Heart right ventricle (tissue), 16 donors: ENCODE measurements around the gene ASB12. TPM values are rescaled to one million over a fixed set of nuclear protein-coding genes. Genes with fewer than 3 reads are reported as not detected.

Experiments used
- ATAC-seq, 8 donors: fragments of 200-7000 bp; cut with Tn5 transposase; one replicate each; pipeline ENCODE4 v1.9.1; 2020; ENCODE audit warnings: mild to moderate bottlenecking in 8 of 8, moderate library complexity in 8 of 8, moderate number of reproducible peaks in 1 of 8
- DNase-seq, 2 donors: peaks; one replicate each; pipeline ENCODE4 v3.0.0-alpha.2; 2020
- H3K27ac ChIP-seq, 10 donors: fragments of 200-600 bp; sonication (generic) in 2 of 10; one replicate each; pipeline versions ENCODE4 v1.5.0 to v1.8.0; 2020 to 2022; ENCODE audit warnings: mild to moderate bottlenecking in 3 of 10
- H3K27me3 ChIP-seq, 7 donors: fragments of 200-600 bp; one replicate each; pipeline ENCODE4 v1.8.0; 2021 to 2022; ENCODE audit warnings: mild to moderate bottlenecking in 2 of 7
- H3K36me3 ChIP-seq, 9 donors: fragments of 200-600 bp; sonication (generic) in 1 of 9; one replicate each; pipeline versions ENCODE4 v1.5.0 to v1.8.0; 2020 to 2022; ENCODE audit warnings: mild to moderate bottlenecking in 2 of 9
- H3K4me1 ChIP-seq, 9 donors: fragments of 200-600 bp; sonication (generic) in 1 of 9; one replicate each; pipeline versions ENCODE4 v1.5.0 to v1.8.0; 2020 to 2022; ENCODE audit warnings: mild to moderate bottlenecking in 4 of 9
- H3K4me3 ChIP-seq, 10 donors: fragments of 200-600 bp; sonication (generic) in 2 of 10; one replicate each; pipeline versions ENCODE4 v1.5.0 to v1.8.0; 2020 to 2022; ENCODE audit warnings: mild to moderate bottlenecking in 7 of 10, moderate library complexity in 2 of 10
- H3K9me3 ChIP-seq, 11 donors: fragments of 200-600 bp in 10 of 11; sonication (generic) in 2 of 11; one replicate each; pipeline versions ENCODE4 v1.5.0 to v1.8.0; 2013 to 2022; ENCODE audit warnings: mild to moderate bottlenecking in 2 of 11, control low read depth in 1 of 11, moderate library complexity in 1 of 11
- CTCF ChIP-seq, 9 donors: fragments of 200-600 bp; sonication (generic) in 2 of 9; IDR thresholded peaks; one replicate each; pipeline versions ENCODE4 v1.5.0 to v1.8.0; 2021 to 2022; ENCODE audit warnings: antibody characterized with exemption in 9 of 9, mild to moderate bottlenecking in 5 of 9, moderate library complexity in 1 of 9
- WGBS, 2 donors: extraction: QIAGEN DNeasy Blood & Tissue Kit; methylation state at CpG; one replicate each; pipeline ENCODE4 v1.1.7; 2013; ENCODE audit warnings: inconsistent platforms in 1 of 2; 5-methylcytosine and 5-hydroxymethylcytosine counted together
- intact Hi-C, 10 donors: fragments of 100-400 bp; cut with DNase I; formaldehyde crosslinking; loops; one replicate each; pipeline versions ENCODE4 v1.11.1 to v1.14.2; 2022
- polyA plus RNA-seq, 2 donors: library from polyadenylated mRNA; stranded (reverse); fragments of 200-250 nt; gene quantifications; one replicate each; pipeline ENCODE4 v1.2.3, GENCODE V29; 2013
- total RNA-seq, 10 donors: library from RNA; stranded (reverse); fragmentation: NEBNext Ultra II Directional in 3 of 10; extraction: Animal tissue kit (Norgen Biotek cat#: 25700) in 3 of 10; gene quantifications; one replicate each; pipeline versions ENCODE4 v1.2.1 to v1.2.4, GENCODE V29; 2021 to 2023
- donor health status: Arrhythmogenic right ventricular cardiomyopathy.
- donor health status: ischemic (EF 13 %, LVEDD 7.1; RV severe dilation, severe dysfunction).
- donor health status: healthy with polysubstance abuse.
- donor health status: DM: no; HTN: yes; CAD: no.
- donor health status: DM: no; HTN: no; CAD: no.
- donor health status: ischemic (EF 25% LVEDD 6.9; RV normal size, moderate dysfunction).
- donor health status: ischemic (EF 25% LVEDD 5.7; RV mildly dilated, moderate dysfunction).
- donor health status: healthy.
- donor health status: DM: yes; HTN: yes; CAD: no.
- donor health status: Ischemic cardiomyopathy.
- donor health status: ischemic (EF 35%, LVEDD 5.7; RV mildly dilated, moderate dysfunction).
- donor health status: nonischemic (EF 11% LVEDD 7.7; RV severe dilation, severe dysfunction).
- donor health status: DM: yes; HTN: yes; CAD: no.
- donor health status: PGD.
- donor health status: ischemic (EF 29% LVEDD 5.4; RV normal size, mild dysfunction).
- donor health status: nonischemic (EF 23%, LVEDD 6.1; RV moderate dilation, normal function).

The ASB12 gene
- total and polyA plus RNA-seq, 12 donors = 0.51 to 3.4 (median 2.3) TPM

DNA sequence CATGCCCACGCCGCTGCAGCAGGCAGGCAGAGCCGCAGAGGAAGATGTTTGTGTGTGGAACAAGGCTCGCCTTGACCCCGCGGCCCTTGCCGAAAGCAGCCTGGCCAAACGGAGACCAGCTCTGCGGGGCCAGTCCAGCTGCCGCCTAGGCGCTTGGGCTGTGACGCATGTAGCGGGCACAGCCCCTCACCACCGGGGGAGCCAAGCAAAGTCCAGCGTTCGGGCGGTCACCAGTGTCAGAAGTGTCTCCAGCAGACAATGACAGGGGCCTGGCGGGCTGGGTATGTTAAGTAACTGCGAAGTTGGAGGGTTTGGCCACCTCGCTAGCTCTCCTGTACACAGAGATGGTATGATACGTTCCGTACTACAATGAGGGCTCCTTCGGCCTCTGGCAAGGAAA lies 26.2 kb downstream of the ASB12 start:
- Histone ChIP-seq H3K27ac (peak overlapping the region in 9 of 10 donors; percentile 88 to 95 (median 92)), H3K9me3 (no peaks in the 10 kb centered on the region), H3K4me1 (peaks cover 0 to 41% (median 20%) of the 10 kb centered on the region in 9 donors), H3K36me3 (no peaks in the 10 kb centered on the region), H3K27me3 (no peaks in the 10 kb centered on the region), H3K4me3 (peak overlapping the region in 9 of 10 donors; percentile 59 to 89 (median 80))
- no peak for TF ChIP-seq CTCF (IDR thresholded peaks at IDR 0.05)
- ATAC-seq (peak in 2 of 8 donors; percentile 8 to 46), DNase-seq (peak in 1 of 2 donors; percentile 38)
- 19 to 23% methylated on average over 20 to 23 of the region's 23 CpGs for WGBS, 2 donors
- intact Hi-C loops = loop anchor here in 1 of 10 donors (10.0 kb wide), 1 partner anchor 449 kb away; a partner anchor contains a TSS

DNA sequence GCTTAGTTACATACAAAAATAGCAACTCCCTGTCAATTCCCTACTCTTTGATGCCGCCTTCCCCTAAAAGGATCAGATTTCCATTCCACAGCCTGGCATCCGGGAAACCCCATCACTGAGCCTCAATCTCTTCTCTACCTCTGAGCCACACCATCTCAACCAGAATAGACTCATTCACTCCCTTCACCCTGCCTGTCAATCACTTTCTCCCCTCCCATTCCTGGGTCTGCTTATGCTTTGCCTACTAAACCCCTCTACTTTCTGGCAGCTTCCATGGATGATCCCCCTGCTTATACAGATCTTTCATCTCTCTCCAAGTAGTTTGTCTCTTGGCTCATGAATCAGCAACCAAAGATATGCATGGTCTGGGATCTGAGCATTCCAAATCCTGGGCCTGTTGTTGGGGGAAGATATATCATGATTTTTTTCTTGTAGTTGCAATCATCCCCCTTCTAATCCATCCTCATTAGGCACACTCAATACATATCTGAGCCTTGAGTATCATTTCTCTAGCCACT lies 27.5 kb downstream of the ASB12 start:
- H3K36me3 ChIP-seq = no peaks in the 10 kb centered on the region
- WGBS, 2 donors = 73 to 84% methylated on average over 2 of the region's 2 CpGs
- no peaks in the 10 kb centered on the region for H3K27me3 ChIP-seq
- no peak for DNase-seq
- H3K9me3 ChIP-seq = no peaks in the 10 kb centered on the region
- H3K27ac ChIP-seq = no peak overlapping the region
- ATAC-seq = no peak
- peaks cover 0 to 41% (median 20%) of the 10 kb centered on the region in 9 donors for H3K4me1 ChIP-seq
- TF ChIP-seq CTCF (IDR thresholded peaks at IDR 0.05) = no peak
- intact Hi-C loops = loop anchor here in 1 of 10 donors (10.0 kb wide), 1 partner anchor 448 kb away; a partner anchor contains a TSS
- no peak overlapping the region for H3K4me3 ChIP-seq

GRCh38 chrX:64198036-64198435 lies 32.4 kb downstream of the ASB12 start:
- Histone ChIP-seq H3K36me3 (no peaks in the 10 kb centered on the region), H3K9me3 (no peaks in the 10 kb centered on the region), H3K4me3 (no peak overlapping the region), H3K27me3 (no peaks in the 10 kb centered on the region), H3K4me1 (peaks cover 0 to 13% (median 0%) of the 10 kb centered on the region in 9 donors), H3K27ac (no peak overlapping the region)
- TF ChIP-seq CTCF (IDR thresholded peaks at IDR 0.05) = no peak
- ATAC-seq (no peak), DNase-seq (no peak)
- intact Hi-C loops = no loop called here

GRCh38 chrX:64196606-64197005 lies 33.8 kb downstream of the ASB12 start:
- ATAC-seq = peak in 1 of 8 donors; percentile 69
- intact Hi-C loops = no loop called here
- H3K4me1 ChIP-seq = peaks cover 0 to 6% (median 0%) of the 10 kb centered on the region in 9 donors
- H3K9me3 ChIP-seq = no peaks in the 10 kb centered on the region
- 85 to 95% methylated on average over 3 of the region's 3 CpGs for WGBS, 2 donors
- H3K27me3 ChIP-seq = no peaks in the 10 kb centered on the region
- no peak for TF ChIP-seq CTCF (IDR thresholded peaks at IDR 0.05)
- no peak overlapping the region for H3K27ac ChIP-seq
- H3K36me3 ChIP-seq = peaks cover 0 to 13% (median 0%) of the 10 kb centered on the region in 9 donors
- no peak for DNase-seq
- no peak overlapping the region for H3K4me3 ChIP-seq
